ENCODE results near the gene DLK1. TPM values are rescaled to one million over a fixed set of nuclear protein-coding genes. Genes with fewer than 3 reads are reported as not detected.

The DLK1 gene
- total RNA-seq, 6 experiments from 2014 or later, result 1.7 to 13.4 (median 3.8) TPM; not detected in 3

DNA sequence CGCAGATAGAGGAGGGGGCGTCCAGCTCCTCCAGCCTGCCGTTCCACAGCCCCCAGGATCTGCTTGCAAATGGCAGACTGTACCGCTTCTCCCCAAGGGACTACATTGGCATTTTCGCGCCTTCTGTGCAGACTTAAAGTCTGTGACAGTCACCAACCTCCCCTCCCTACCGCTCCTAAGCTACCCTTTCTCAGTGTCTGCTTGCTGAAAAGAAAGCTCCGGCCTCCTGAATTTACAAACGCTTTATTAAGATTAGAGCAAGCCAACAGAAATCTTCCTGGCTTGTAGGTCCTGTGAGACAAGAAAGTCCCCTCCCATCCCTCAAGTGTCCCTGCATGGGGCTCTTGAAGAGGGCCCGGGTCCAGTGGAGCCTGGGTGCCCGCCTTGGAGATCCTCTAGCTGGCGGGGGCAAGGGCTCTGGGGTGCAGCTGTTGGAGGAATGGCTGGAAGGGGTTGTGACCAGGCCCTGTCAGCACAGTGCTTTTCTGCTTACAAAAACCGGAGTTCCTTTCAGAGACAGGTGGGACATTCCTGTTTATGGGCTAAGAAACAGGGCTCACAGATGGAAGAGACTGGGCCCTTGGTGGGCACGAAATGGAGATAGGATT lies 2.8 kb upstream of the DLK1 start:
- DNase-seq (no peak), ATAC-seq (no peak)
- Histone ChIP-seq H3K4me1 (no peaks in the 10 kb centered on the region), H3K36me3 (no peaks in the 10 kb centered on the region), H3K9me3 (no peaks in the 10 kb centered on the region), H3K27ac (no peak overlapping the region), H3K27me3 (no peaks in the 10 kb centered on the region), H3K4me3 (no peak overlapping the region)
- no peak for TF ChIP-seq POLR2A (IDR thresholded peaks at IDR 0.05)
- TF ChIP-seq, protein P1, sequence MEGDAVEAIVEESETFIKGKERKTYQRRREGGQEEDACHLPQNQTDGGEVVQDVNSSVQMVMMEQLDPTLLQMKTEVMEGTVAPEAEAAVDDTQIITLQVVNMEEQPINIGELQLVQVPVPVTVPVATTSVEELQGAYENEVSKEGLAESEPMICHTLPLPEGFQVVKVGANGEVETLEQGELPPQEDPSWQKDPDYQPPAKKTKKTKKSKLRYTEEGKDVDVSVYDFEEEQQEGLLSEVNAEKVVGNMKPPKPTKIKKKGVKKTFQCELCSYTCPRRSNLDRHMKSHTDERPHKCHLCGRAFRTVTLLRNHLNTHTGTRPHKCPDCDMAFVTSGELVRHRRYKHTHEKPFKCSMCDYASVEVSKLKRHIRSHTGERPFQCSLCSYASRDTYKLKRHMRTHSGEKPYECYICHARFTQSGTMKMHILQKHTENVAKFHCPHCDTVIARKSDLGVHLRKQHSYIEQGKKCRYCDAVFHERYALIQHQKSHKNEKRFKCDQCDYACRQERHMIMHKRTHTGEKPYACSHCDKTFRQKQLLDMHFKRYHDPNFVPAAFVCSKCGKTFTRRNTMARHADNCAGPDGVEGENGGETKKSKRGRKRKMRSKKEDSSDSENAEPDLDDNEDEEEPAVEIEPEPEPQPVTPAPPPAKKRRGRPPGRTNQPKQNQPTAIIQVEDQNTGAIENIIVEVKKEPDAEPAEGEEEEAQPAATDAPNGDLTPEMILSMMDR (IDR thresholded peaks at IDR 0.05), result no peak
- 68% methylated on average over 7 of the region's 14 CpGs for WGBS (ENCODE audit: insufficient coverage, low coverage, low lambda C conversion rate, missing lambda C conversion rate)
- intact Hi-C loops (cut with DNase I), result no loop called here

DNA sequence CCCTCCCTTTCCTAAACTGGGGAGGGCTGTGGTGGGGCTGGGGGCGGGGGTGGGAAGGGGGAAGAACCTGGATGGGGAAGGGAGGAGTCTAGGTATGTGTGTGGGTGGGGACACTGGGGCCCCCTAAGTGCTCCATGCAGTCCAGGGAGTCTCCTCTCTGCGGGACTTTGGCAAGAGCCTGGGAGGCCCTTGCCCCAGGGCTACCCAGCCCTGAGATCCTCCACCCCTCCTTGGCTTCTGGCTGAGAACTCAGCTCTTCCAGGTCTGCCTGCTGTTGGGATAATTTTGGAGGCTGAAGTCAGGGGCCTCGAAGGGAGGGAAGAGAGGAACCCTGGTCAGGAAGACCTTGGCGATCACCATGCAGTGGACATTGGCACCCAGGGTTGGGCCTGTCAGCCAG lies 2.2 kb upstream of the DLK1 start:
- H3K36me3 ChIP-seq, result no peaks in the 10 kb centered on the region
- no peak overlapping the region for H3K4me3 ChIP-seq
- 100% methylated on average over 1 of the region's 4 CpGs for WGBS (ENCODE audit: insufficient coverage, low coverage, low lambda C conversion rate, missing lambda C conversion rate)
- intact Hi-C loops (cut with DNase I), result no loop called here
- DNase-seq, result no peak
- H3K9me3 ChIP-seq, result no peaks in the 10 kb centered on the region
- no peak overlapping the region for H3K27ac ChIP-seq
- no peaks in the 10 kb centered on the region for H3K4me1 ChIP-seq
- TF ChIP-seq, protein P1 (IDR thresholded peaks at IDR 0.05), result no peak
- no peak for TF ChIP-seq POLR2A (IDR thresholded peaks at IDR 0.05)
- ATAC-seq, result no peak
- no peaks in the 10 kb centered on the region for H3K27me3 ChIP-seq

DNA sequence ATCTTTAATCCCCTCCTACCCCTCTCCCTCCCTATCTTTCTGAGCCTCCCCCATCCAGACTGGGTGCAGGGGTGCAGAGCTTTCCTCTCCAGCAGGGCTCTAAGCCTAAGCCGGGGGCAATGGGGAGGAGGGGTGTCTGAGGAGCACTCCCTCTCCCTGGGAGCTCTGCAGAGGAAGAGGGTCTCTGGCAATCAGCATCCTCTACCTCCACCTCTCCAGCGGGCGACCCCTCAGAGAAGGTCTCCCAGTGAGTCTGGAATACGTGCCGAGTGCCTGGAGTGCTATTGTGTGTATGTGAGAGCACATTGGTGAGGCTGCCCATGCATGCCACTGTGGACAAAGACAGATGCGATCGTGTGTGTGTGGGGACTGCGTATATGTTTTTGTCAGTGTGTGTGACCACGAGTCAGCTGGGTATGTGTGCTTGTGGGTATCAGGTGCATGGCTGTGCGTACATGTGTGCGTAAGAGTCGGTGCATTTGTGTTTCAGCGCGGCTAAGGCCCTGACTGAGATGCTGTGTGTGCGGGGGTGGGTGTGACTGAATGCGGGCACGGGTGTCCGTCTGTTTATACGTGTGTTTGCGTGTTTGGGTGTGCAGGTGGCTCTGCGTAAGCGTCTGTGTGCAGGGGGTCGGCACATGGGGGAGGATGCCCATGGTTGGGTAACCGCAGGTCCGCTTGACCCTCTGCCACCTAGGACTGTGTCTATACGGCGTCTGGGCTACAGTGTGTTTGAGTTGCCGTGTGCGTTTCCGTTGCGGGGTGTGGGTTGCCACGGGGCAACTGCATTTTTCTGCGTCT lies 905 bp upstream of the DLK1 start:
- 88% methylated on average over 14 of the region's 33 CpGs for WGBS (ENCODE audit: insufficient coverage, low coverage, low lambda C conversion rate, missing lambda C conversion rate)
- intact Hi-C loops (cut with DNase I), result no loop called here
- no peaks in the 10 kb centered on the region for H3K4me1 ChIP-seq
- H3K9me3 ChIP-seq, result no peaks in the 10 kb centered on the region
- no peak overlapping the region for H3K4me3 ChIP-seq
- H3K36me3 ChIP-seq, result no peaks in the 10 kb centered on the region
- no peak for ATAC-seq
- no peaks in the 10 kb centered on the region for H3K27me3 ChIP-seq
- no peak overlapping the region for H3K27ac ChIP-seq
- no peak for TF ChIP-seq POLR2A (IDR thresholded peaks at IDR 0.05)
- TF ChIP-seq, protein P1 (IDR thresholded peaks at IDR 0.05), result no peak
- DNase-seq, result no peak

DNA sequence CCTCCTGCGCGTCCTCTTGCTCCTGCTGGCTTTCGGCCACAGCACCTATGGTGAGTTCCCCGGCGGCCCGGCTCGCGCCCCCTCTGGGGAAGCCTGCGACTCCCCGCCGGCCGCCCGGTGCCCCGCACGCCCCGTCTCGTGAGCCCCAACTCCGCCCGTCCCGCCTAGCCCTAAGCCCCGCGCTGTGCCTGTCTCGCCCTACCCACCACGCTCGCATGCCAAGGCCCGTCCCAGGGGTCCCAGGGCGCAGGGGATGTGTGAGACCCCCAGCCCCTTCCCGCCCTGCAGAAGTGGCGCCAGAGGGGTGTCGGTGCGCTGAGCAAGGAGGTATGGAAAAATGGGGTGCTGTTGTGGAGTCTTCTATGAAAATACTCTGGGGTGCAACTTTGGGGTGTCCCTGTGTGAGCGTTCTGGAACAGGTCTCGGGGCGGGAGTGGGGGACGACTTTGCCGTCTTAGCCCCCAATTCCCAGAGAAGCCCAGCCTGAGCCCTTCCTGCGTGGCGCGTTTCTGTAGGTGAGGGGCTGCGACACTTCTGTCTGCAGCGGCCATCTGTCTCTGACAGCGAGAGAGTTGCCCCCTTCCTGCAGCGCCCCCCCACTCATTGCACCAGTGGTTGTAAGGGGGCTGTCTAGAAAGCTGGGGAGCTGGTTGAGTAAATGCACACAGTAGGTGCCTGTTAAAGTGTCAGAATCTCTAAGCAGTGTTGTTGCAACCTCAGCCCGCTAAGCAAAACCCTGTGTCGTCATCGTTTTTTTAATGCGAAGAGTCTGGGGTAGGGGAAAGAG lies 587 bp downstream of the DLK1 start:
- no peaks in the 10 kb centered on the region for H3K27me3 ChIP-seq
- no peaks in the 10 kb centered on the region for H3K9me3 ChIP-seq
- no peak for ATAC-seq
- no peak for DNase-seq
- no peaks in the 10 kb centered on the region for H3K4me1 ChIP-seq
- TF ChIP-seq, protein P1 (IDR thresholded peaks at IDR 0.05), result no peak
- no peak for TF ChIP-seq POLR2A (IDR thresholded peaks at IDR 0.05)
- no peak overlapping the region for H3K4me3 ChIP-seq
- 4% methylated on average over 23 of the region's 47 CpGs for WGBS (ENCODE audit: insufficient coverage, low coverage, low lambda C conversion rate, missing lambda C conversion rate)
- no peak overlapping the region for H3K27ac ChIP-seq
- no peaks in the 10 kb centered on the region for H3K36me3 ChIP-seq
- intact Hi-C loops (cut with DNase I), result no loop called here
